Neuronal stem cell (in vitro differentiated cells): ENCODE data around the gene COX19.
"Not testable (repeated sequence)": the region's sequence is repeated elsewhere in the genome, so short reads cannot be mapped to it uniquely, and the experiment has no call there.

Source experiments
- DNase-seq: peaks from one replicate; pipeline ENCODE4 v3.0.0-alpha.2; 2013; ENCODE audit warnings: low spot score
- H2AFZ ChIP-seq: one replicate; pipeline ENCODE4 v1.6.1; 2013; ENCODE audit warnings: mild to moderate bottlenecking, low read length, inconsistent platforms
- H2AK5ac ChIP-seq: 2 replicates; pipeline ENCODE4 v1.6.1; 2013; ENCODE audit warnings: low read depth, mild to moderate bottlenecking, inconsistent platforms, low read length, moderate library complexity, mixed read lengths
- H2BK120ac ChIP-seq: 2 replicates; pipeline ENCODE4 v1.6.1; 2013; ENCODE audit warnings: low read depth, mild to moderate bottlenecking, inconsistent platforms, low read length, moderate library complexity, mixed read lengths
- H2BK12ac ChIP-seq: one replicate; pipeline ENCODE4 v1.6.1; 2013; ENCODE audit warnings: low read length, inconsistent platforms
- H2BK15ac ChIP-seq: 2 replicates; pipeline ENCODE4 v1.6.1; 2013; ENCODE audit warnings: mild to moderate bottlenecking, low read length, inconsistent platforms, mixed read lengths
- H2BK5ac ChIP-seq: one replicate; pipeline ENCODE4 v1.6.1; 2013; ENCODE audit warnings: inconsistent platforms, mild to moderate bottlenecking, low read length, moderate library complexity
- H3K14ac ChIP-seq: one replicate; pipeline ENCODE4 v1.6.1; 2013; ENCODE audit warnings: low read length, inconsistent platforms
- H3K18ac ChIP-seq: 2 replicates; pipeline ENCODE4 v1.6.1; 2013; ENCODE audit warnings: low read length, inconsistent platforms
- H3K23ac ChIP-seq: 2 replicates; pipeline ENCODE4 v1.6.1; 2013; ENCODE audit warnings: low read depth, mild to moderate bottlenecking, mixed read lengths, low read length, inconsistent platforms; ENCODE audit not compliant: poor library complexity
- H3K27ac ChIP-seq: replicated peaks from 3 replicates; pipeline ENCODE4 v1.5.1; 2013; ENCODE audit warnings: low read length, inconsistent platforms
- H3K27me3 ChIP-seq, 3 experiments: 2 replicates each; pipeline ENCODE4 v1.6.1; 2013; ENCODE audit warnings: low read length in 3 of 3, mild to moderate bottlenecking in 2 of 3, inconsistent platforms in 1 of 3, low read depth in 1 of 3, mixed read lengths in 1 of 3, moderate library complexity in 1 of 3; ENCODE audit not compliant: control insufficient read depth in 3 of 3, insufficient read depth in 3 of 3
- H3K36me3 ChIP-seq, 2 donors: replicated peaks in 1 of 2; 2 replicates each; pipeline ENCODE4 v1.6.1; 2013; ENCODE audit warnings: low read length in 2 of 2; ENCODE audit not compliant: control insufficient read depth in 2 of 2, insufficient read depth in 2 of 2
- H3K4ac ChIP-seq: 2 replicates; pipeline ENCODE4 v1.6.1; 2013; ENCODE audit warnings: inconsistent platforms, mild to moderate bottlenecking, low read length, moderate library complexity
- H3K4me1 ChIP-seq, 2 donors: 1 replicate in 1 of 2; 2 replicates in 1 of 2; pipeline ENCODE4 v1.6.1; 2013; ENCODE audit warnings: low read length in 2 of 2, low read depth in 1 of 2; ENCODE audit not compliant: control insufficient read depth in 2 of 2, insufficient read depth in 1 of 2
- H3K4me2 ChIP-seq: one replicate; pipeline ENCODE4 v1.6.1; 2013; ENCODE audit warnings: mild to moderate bottlenecking, low read length, inconsistent platforms; ENCODE audit not compliant: insufficient read depth, poor library complexity, severe bottlenecking
- H3K4me3 ChIP-seq, 2 donors: 2 replicates each; pipeline ENCODE4 v1.5.1; 2013; ENCODE audit warnings: low read length in 2 of 2, mild to moderate bottlenecking in 2 of 2, inconsistent platforms in 1 of 2, moderate library complexity in 1 of 2
- H3K79me1 ChIP-seq: one replicate; pipeline ENCODE4 v1.6.1; 2013; ENCODE audit warnings: low read depth, mild to moderate bottlenecking, inconsistent platforms, low read length, moderate library complexity
- H3K9ac ChIP-seq: one replicate; pipeline ENCODE4 v1.6.1; 2013; ENCODE audit warnings: mild to moderate bottlenecking, low read depth, low read length, inconsistent platforms; ENCODE audit not compliant: poor library complexity
- H3K9me3 ChIP-seq, 2 donors: replicated peaks in 1 of 2; 2 replicates each; pipeline versions ENCODE3 to v1.6.1; 2013; ENCODE audit warnings: low read length in 2 of 2, mild to moderate bottlenecking in 2 of 2, inconsistent platforms in 1 of 2, low read depth in 1 of 2, mixed read lengths in 1 of 2, moderate library complexity in 1 of 2; ENCODE audit not compliant: control insufficient read depth in 2 of 2, insufficient read depth in 1 of 2
- H4K8ac ChIP-seq: one replicate; pipeline ENCODE4 v1.6.1; 2013; ENCODE audit warnings: low read depth, mild to moderate bottlenecking, inconsistent platforms, low read length, moderate library complexity
- H4K91ac ChIP-seq: one replicate; pipeline ENCODE4 v1.6.1; 2013; ENCODE audit warnings: low read length, low read depth, mild to moderate bottlenecking, inconsistent platforms; ENCODE audit not compliant: poor library complexity
- WGBS, 2 donors: extraction: QIAGEN DNeasy Blood & Tissue Kit; methylation state at CpG; one replicate each; pipeline ENCODE4 v1.1.7; 2013; ENCODE audit warnings: missing lambda C conversion rate in 2 of 2, mixed read lengths in 1 of 2; ENCODE audit not compliant: insufficient read length in 2 of 2, insufficient replicate concordance in 1 of 2; ENCODE audit errors: extremely low coverage in 2 of 2; 5-methylcytosine and 5-hydroxymethylcytosine counted together

The COX19 gene

DNA sequence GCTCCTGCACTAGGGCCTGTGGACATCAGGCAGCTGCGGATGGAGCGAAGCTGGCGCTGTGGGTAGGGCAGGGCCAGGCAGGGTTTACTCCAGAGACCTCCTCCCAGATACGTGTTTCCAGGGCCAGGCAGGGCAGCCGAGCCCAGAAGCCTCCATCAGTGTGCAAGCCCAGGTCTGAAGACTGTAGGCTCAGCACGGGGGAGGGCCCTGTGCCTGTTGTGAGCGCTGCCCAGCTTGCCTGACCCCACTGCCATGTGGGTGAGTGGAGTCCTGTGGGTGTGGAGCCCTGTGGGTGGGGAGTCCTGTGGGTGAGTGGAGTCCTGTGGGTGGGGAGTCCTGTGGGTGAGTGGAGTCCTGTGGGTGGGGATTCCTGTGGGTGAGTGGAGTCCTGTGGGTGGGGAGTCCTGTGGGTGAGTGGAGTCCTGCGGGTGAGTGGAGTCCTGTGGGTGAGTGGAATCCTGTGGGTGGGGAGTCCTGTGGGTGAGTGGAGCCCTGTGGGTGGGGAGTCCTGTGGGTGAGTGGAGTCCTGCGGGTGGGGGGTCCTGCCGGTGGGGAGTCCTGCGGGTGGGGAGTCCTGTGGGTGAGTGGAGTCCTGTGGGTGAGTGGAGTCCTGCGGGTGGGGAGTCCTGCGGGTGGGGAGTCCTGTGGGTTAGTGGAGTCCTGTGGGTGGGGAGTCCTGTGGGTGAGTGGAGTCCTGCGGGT, 25.9 kb upstream of the COX19 start:
- H3K4me1 ChIP-seq, H3K27ac ChIP-seq, H3K4ac ChIP-seq, H2BK120ac ChIP-seq, H3K9me3 ChIP-seq, DNase-seq, H3K9ac ChIP-seq, H3K4me3 ChIP-seq, H2BK12ac ChIP-seq, H3K23ac ChIP-seq, H2AFZ ChIP-seq, H2BK15ac ChIP-seq, H3K4me2 ChIP-seq, H2BK5ac ChIP-seq, H4K8ac ChIP-seq, H3K14ac ChIP-seq, H2AK5ac ChIP-seq, H3K27me3 ChIP-seq, H3K18ac ChIP-seq, H3K79me1 ChIP-seq, H4K91ac ChIP-seq: not testable (repeated sequence)
- peaks cover 10 to 56% of the 10 kb centered on the region in 2 donors for H3K36me3 ChIP-seq
- no CpG with 5 or more reads among the region's 14 CpGs for WGBS, 2 donors

DNA sequence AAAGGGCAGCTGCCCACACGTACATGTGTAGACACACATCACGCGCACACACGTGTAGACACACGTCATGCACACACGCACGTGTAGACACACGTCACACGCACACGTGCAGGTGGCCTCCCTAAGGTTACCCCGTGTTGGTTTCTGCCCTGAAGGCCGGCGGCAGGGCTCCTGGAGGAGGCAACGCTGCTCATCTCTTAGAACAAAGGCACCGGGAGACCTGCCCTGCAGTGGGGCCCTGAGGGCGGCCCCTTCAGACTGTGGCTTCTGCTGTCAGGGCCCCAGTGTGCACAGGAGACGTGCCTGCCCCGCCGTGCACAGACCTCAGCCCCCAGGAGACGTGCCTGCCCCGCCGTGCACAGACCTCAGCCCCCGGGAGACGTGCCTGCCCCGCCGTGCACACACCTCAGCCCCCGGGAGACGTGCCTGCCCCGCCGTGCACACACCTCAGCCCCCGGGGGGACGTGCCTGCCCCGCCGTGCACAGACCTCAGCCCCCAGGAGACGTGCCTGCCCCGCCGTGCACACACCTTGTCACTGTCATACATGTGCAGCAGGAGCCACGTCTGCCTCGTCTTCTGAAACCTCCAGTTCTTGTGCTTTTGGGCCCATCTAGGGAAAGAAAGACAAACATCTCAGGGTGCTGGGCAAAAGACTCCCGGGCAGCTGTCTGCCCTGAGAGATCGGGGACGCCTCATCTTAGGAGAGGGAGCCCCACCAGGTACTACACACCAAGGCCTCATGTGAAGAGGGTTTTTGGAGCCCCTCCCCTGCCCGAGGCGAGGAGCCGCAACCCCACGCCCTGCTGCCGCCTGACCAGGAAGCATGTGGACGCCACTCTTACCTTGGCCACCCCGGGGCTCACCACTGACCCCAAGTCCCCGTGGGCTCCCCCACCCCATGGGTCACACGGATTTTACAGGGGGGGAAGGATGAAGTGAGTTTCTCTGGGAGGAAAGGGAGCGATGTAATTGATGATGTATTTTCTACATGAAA, 24.9 kb upstream of the COX19 start:
- H3K4me3 ChIP-seq = no peak overlapping the region
- H2BK5ac ChIP-seq = no peak overlapping the region
- H3K4me2 ChIP-seq = no peak overlapping the region
- H3K23ac ChIP-seq = no peak overlapping the region
- peak overlapping the region; percentile 75 for H3K9ac ChIP-seq
- DNase-seq = no peak
- no peaks in the 10 kb centered on the region for H3K9me3 ChIP-seq
- peak overlapping the region; percentile 56 for H3K27ac ChIP-seq
- peak overlapping the region; percentile 92 for H2AK5ac ChIP-seq
- peaks cover 10 to 60% of the 10 kb centered on the region in 2 donors for H3K36me3 ChIP-seq
- no peak overlapping the region for H2BK15ac ChIP-seq
- peaks cover 2% of the 10 kb centered on the region for H3K79me1 ChIP-seq
- peak overlapping the region; percentile 66 for H3K4ac ChIP-seq
- peak overlapping the region; percentile 96 for H3K14ac ChIP-seq
- H4K8ac ChIP-seq = peak overlapping the region; percentile 29
- H3K27me3 ChIP-seq = no peaks in the 10 kb centered on the region
- no peak overlapping the region for H2BK120ac ChIP-seq
- peaks cover 0 to 8% of the 10 kb centered on the region in 2 donors for H3K4me1 ChIP-seq
- peak overlapping the region; percentile 91 for H2BK12ac ChIP-seq
- WGBS, 2 donors = 100% methylated on average over 1 of the region's 52 CpGs; no CpG with 5 or more reads in 1 of the 2 donors
- H4K91ac ChIP-seq = peak overlapping the region; percentile 85
- H2AFZ ChIP-seq = no peak overlapping the region
- peak overlapping the region; percentile 44 for H3K18ac ChIP-seq

GRCh38 chr7:999149-999879, 24.0 kb upstream of the COX19 start:
- Histone ChIP-seq H3K4ac (peak overlapping the region; percentile 66), H3K79me1 (peaks cover 2% of the 10 kb centered on the region), H3K18ac (peak overlapping the region; percentile 44), H2AK5ac (peak overlapping the region; percentile 92), H3K14ac (peak overlapping the region; percentile 96), H3K27me3 (no peaks in the 10 kb centered on the region), H2BK120ac (no peak overlapping the region), H3K4me3 (no peak overlapping the region), H2BK15ac (no peak overlapping the region), H2BK12ac (no peak overlapping the region), H3K4me1 (peaks cover 0 to 8% of the 10 kb centered on the region in 2 donors), H3K36me3 (peaks cover 10 to 60% of the 10 kb centered on the region in 2 donors), H3K27ac (peak overlapping the region; percentile 56), H3K9me3 (no peaks in the 10 kb centered on the region), H3K23ac (no peak overlapping the region), H2BK5ac (no peak overlapping the region), H3K9ac (peak overlapping the region; percentile 75), H2AFZ (no peak overlapping the region), H4K8ac (no peak overlapping the region), H4K91ac (peak overlapping the region; percentile 85), H3K4me2 (no peak overlapping the region)
- no CpG with 5 or more reads among the region's 28 CpGs for WGBS, 2 donors
- no peak for DNase-seq
